Neuron (in vitro differentiated cells): ENCODE data around the gene HPCAL4.

Source experiments
- H2AFZ ChIP-seq: one replicate; pipeline ENCODE4 v1.6.1; 2013; ENCODE audit warnings: low read depth, mild to moderate bottlenecking, inconsistent platforms, low read length, moderate library complexity
- H3K27me3 ChIP-seq: one replicate; pipeline ENCODE4 v1.6.1; 2013; ENCODE audit warnings: low read length; ENCODE audit not compliant: insufficient read depth
- H3K36me3 ChIP-seq: one replicate; pipeline ENCODE4 v1.6.1; 2013; ENCODE audit warnings: low read length; ENCODE audit not compliant: insufficient read depth
- H3K4me1 ChIP-seq: one replicate; pipeline ENCODE4 v1.6.1; 2013; ENCODE audit warnings: low read length; ENCODE audit not compliant: insufficient read depth
- H3K4me3 ChIP-seq: 2 replicates; pipeline ENCODE4 v1.5.1; 2013; ENCODE audit warnings: mild to moderate bottlenecking, low read length, moderate library complexity
- H3K9me3 ChIP-seq: one replicate; pipeline ENCODE4 v1.6.1; 2013; ENCODE audit warnings: low read length

HPCAL4 gene

GRCh38 chr1:39721664-39722063, 30.4 kb upstream of the HPCAL4 start:
- H3K36me3 ChIP-seq, result no peaks in the 10 kb centered on the region
- no peaks in the 10 kb centered on the region for H3K9me3 ChIP-seq
- H3K4me1 ChIP-seq, result peaks cover 8% of the 10 kb centered on the region
- H2AFZ ChIP-seq, result no peak overlapping the region
- peaks cover 26% of the 10 kb centered on the region for H3K27me3 ChIP-seq
- H3K4me3 ChIP-seq, result no peak overlapping the region

DNA sequence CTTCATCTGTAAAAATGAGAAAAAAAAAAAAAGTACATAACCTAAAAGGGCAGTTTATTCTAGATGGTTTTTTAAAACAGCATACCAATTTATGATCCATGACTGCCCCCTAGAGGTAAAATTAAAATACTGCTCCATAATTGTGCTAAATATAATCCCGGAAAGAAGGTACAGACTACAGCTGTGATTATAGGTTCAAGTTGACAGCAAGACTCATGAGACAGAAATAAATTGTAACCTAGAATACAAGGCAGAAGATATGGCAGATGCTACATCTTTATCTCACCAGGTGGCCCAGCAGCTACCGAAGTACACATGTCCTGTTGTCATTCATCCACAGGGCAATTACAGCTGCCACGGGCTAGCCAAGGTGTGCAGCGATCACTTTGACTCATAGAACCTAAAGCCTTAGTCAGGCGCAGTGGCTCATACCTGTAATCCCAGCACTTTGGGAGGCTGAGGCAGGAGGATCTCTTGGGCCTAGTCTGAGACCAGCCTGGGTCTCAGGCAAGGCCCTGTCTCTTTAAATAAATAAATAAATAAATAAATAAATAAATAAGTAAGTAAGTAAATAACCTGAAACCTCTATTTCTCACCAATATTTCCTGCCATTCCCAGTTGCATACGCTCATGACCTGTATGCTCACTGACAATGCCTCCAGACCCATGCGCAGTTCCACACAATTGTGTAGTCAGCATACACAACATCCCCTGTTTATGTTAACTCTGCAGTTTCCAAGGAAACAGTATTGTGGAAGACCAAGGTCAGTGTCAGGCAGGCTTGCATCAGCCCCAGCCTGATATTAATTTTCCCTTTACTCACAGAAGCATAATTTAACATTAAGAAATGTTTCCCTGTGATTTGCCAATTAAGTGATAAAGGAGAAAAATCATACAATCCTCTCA, 29.1 kb upstream of the HPCAL4 start:
- Histone ChIP-seq H3K4me3 (no peak overlapping the region), H2AFZ (no peak overlapping the region), H3K4me1 (peaks cover 8% of the 10 kb centered on the region), H3K36me3 (no peaks in the 10 kb centered on the region), H3K9me3 (no peaks in the 10 kb centered on the region), H3K27me3 (peaks cover 22% of the 10 kb centered on the region)

- Histone ChIP-seq H3K27me3 (peaks cover 28% of the 10 kb centered on the region), H3K4me1 (peaks cover 12% of the 10 kb centered on the region), H3K36me3 (no peaks in the 10 kb centered on the region), H3K9me3 (no peaks in the 10 kb centered on the region), H2AFZ (no peak overlapping the region), H3K4me3 (no peak overlapping the region)
Measured at GRCh38 chr1:39717809-39718208, 26.6 kb upstream of the HPCAL4 start.

DNA sequence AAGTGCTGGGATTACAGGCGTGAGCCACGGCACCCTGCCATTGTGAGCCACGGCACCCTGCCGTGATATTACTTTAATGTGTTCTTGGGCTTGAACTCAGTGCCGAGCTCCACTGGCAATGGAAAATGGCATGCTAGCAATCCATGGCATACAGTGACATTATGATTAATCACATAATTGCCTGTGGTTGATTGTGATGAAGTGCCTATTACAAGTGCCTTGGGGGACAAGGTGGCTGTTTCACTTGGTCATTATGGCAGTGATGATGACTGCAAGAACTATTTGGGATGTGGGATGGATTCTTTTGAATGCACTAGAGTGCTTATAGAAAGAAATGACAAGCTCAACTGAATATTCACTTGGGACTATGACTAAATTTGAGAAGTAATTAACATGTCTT, 22.3 kb upstream of the HPCAL4 start:
- no peak overlapping the region for H3K4me3 ChIP-seq
- peaks cover 4% of the 10 kb centered on the region for H3K4me1 ChIP-seq
- no peaks in the 10 kb centered on the region for H3K9me3 ChIP-seq
- H2AFZ ChIP-seq, result no peak overlapping the region
- no peaks in the 10 kb centered on the region for H3K36me3 ChIP-seq
- H3K27me3 ChIP-seq, result peaks cover 15% of the 10 kb centered on the region

- no peak overlapping the region for H2AFZ ChIP-seq
- H3K4me3 ChIP-seq, result no peak overlapping the region
- H3K9me3 ChIP-seq, result no peaks in the 10 kb centered on the region
- peaks cover 4% of the 10 kb centered on the region for H3K4me1 ChIP-seq
- no peaks in the 10 kb centered on the region for H3K36me3 ChIP-seq
- peaks cover 11% of the 10 kb centered on the region for H3K27me3 ChIP-seq
Measured at GRCh38 chr1:39711966-39712340, 20.7 kb upstream of the HPCAL4 start.

- H3K9me3 ChIP-seq, result no peaks in the 10 kb centered on the region
- H3K27me3 ChIP-seq, result peaks cover 11% of the 10 kb centered on the region
- no peak overlapping the region for H3K4me3 ChIP-seq
- H3K36me3 ChIP-seq, result no peaks in the 10 kb centered on the region
- H3K4me1 ChIP-seq, result peaks cover 4% of the 10 kb centered on the region
- H2AFZ ChIP-seq, result no peak overlapping the region
Measured at GRCh38 chr1:39711104-39711965, 20.1 kb upstream of the HPCAL4 start.

- Histone ChIP-seq H3K27me3 (peaks cover 5% of the 10 kb centered on the region), H3K4me3 (no peak overlapping the region), H3K9me3 (no peaks in the 10 kb centered on the region), H3K4me1 (no peaks in the 10 kb centered on the region), H2AFZ (no peak overlapping the region), H3K36me3 (no peaks in the 10 kb centered on the region)
Measured at GRCh38 chr1:39707506-39707905, 16.3 kb upstream of the HPCAL4 start.

- H2AFZ ChIP-seq, result no peak overlapping the region
- H3K9me3 ChIP-seq, result no peaks in the 10 kb centered on the region
- no peak overlapping the region for H3K4me3 ChIP-seq
- peaks cover 14% of the 10 kb centered on the region for H3K4me1 ChIP-seq
- no peaks in the 10 kb centered on the region for H3K36me3 ChIP-seq
- H3K27me3 ChIP-seq, result peaks cover 5% of the 10 kb centered on the region
Measured at GRCh38 chr1:39704757-39705156, 13.5 kb upstream of the HPCAL4 start.

- no peaks in the 10 kb centered on the region for H3K36me3 ChIP-seq
- H3K27me3 ChIP-seq, result peaks cover 3% of the 10 kb centered on the region
- peaks cover 14% of the 10 kb centered on the region for H3K4me1 ChIP-seq
- no peak overlapping the region for H3K4me3 ChIP-seq
- H2AFZ ChIP-seq, result peak overlapping the region; percentile 10
- no peaks in the 10 kb centered on the region for H3K9me3 ChIP-seq
Measured at GRCh38 chr1:39701049-39701439, 9.8 kb upstream of the HPCAL4 start.

DNA sequence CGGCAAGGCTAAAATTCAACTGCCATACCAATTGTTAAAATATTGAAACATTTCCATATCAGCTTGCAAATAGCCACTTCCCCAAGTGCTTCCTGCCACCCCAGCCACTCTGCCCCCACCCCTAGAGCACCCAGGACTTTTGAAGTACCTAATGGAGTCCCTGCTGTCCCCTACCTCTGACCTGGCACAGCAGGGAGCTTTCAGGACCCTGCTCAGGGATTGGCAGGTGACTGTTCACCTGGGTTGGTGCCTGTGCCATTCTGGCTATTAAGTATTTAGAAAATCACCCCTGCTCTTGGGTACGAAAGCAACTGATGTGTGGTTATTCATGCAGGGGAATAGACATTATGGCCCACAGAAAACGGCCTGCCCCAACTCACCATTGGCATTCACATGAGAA, 9.1 kb upstream of the HPCAL4 start:
- Histone ChIP-seq H3K4me1 (peaks cover 14% of the 10 kb centered on the region), H3K36me3 (no peaks in the 10 kb centered on the region), H3K9me3 (no peaks in the 10 kb centered on the region), H3K4me3 (no peak overlapping the region), H3K27me3 (peaks cover 3% of the 10 kb centered on the region), H2AFZ (no peak overlapping the region)

GRCh38 chr1:39699419-39699818, 8.2 kb upstream of the HPCAL4 start:
- H2AFZ ChIP-seq, result no peak overlapping the region
- H3K9me3 ChIP-seq, result no peaks in the 10 kb centered on the region
- no peak overlapping the region for H3K4me3 ChIP-seq
- peaks cover 14% of the 10 kb centered on the region for H3K4me1 ChIP-seq
- peaks cover 4% of the 10 kb centered on the region for H3K27me3 ChIP-seq
- H3K36me3 ChIP-seq, result no peaks in the 10 kb centered on the region

DNA sequence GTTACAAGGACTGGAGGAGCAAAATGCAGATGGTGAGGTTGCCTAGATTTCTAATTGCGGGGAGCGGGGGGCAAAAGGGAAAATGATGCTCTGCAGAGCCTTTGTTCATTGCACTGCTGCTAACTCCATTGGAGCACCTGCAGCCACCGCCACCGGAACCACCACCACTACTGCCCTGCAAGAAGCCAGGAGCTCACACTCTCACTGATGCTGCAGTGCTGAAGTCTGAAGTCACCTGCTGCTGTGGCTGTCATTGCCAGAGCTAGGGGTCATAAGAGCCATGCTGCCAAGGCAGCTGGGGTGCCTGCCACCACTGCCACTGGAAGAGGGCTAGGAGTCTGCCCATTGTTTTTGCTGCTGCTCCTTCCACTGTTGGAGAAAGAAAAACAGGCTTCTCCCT, 7.3 kb upstream of the HPCAL4 start:
- H3K4me3 ChIP-seq, result no peak overlapping the region
- peaks cover 8% of the 10 kb centered on the region for H3K27me3 ChIP-seq

GRCh38 chr1:39696448-39696847, 5.2 kb upstream of the HPCAL4 start:
- peaks cover 15% of the 10 kb centered on the region for H3K4me1 ChIP-seq
- H2AFZ ChIP-seq, result no peak overlapping the region
- H3K27me3 ChIP-seq, result peaks cover 19% of the 10 kb centered on the region
- no peaks in the 10 kb centered on the region for H3K36me3 ChIP-seq
- H3K4me3 ChIP-seq, result no peak overlapping the region
- H3K9me3 ChIP-seq, result no peaks in the 10 kb centered on the region

More for the DNA sequence above, 7.3 kb upstream of the HPCAL4 start:
- Histone ChIP-seq H2AFZ (no peak overlapping the region), H3K36me3 (no peaks in the 10 kb centered on the region), H3K4me1 (peaks cover 14% of the 10 kb centered on the region), H3K9me3 (no peaks in the 10 kb centered on the region)
